GM10266 (cell line): Measurements from ENCODE around the gene SH3BP2.
"Not testable (repeated sequence)": the region's sequence is repeated elsewhere in the genome, so short reads cannot be mapped to it uniquely, and the experiment has no call there.

Experiments
- DNase-seq: peaks from one replicate; pipeline ENCODE4 v3.0.0; 2012; ENCODE audit errors: extremely low spot score
- TF ChIP-seq, protein P1 (sequence below): IDR thresholded peaks from 2 replicates; pipeline ENCODE4 v1.5.1; 2012; ENCODE audit warnings: mild to moderate bottlenecking, low read depth; ENCODE audit not compliant: control insufficient read depth, insufficient read depth; ENCODE audit errors: missing control alignments

The SH3BP2 gene

DNA sequence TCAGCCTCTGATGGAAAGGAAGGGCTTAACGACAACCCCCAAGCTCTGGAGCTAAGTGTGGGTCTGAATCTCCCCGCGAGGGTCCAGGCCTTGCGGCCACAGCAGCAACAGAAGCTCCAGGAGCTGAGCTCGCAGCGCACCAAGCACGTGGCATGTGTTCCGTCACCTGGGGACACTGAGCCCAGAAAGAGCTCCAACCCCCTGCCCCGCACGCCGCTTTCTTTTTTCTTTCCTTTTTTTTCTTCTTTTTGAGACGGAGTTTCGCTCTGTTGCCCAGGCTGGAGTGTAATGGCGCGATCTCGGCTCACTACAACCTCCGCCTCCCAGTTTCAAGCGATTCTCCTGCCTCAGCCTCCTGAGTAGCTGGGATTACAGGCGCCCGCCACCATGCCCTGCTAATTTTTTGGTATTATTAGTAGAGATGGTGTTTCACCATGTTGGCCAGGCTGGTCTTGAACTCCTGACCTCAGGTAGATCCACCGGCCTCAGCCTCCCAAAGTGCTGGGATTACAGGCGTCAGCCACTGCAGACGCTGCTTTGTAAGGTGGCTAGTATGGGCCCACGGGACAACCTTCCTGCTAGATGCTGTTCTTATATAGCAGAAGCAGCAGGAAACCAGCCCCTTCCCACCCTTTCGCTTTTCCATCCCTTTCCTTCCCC, 36.1 kb upstream of the SH3BP2 start:
- TF ChIP-seq, protein P1, sequence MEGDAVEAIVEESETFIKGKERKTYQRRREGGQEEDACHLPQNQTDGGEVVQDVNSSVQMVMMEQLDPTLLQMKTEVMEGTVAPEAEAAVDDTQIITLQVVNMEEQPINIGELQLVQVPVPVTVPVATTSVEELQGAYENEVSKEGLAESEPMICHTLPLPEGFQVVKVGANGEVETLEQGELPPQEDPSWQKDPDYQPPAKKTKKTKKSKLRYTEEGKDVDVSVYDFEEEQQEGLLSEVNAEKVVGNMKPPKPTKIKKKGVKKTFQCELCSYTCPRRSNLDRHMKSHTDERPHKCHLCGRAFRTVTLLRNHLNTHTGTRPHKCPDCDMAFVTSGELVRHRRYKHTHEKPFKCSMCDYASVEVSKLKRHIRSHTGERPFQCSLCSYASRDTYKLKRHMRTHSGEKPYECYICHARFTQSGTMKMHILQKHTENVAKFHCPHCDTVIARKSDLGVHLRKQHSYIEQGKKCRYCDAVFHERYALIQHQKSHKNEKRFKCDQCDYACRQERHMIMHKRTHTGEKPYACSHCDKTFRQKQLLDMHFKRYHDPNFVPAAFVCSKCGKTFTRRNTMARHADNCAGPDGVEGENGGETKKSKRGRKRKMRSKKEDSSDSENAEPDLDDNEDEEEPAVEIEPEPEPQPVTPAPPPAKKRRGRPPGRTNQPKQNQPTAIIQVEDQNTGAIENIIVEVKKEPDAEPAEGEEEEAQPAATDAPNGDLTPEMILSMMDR, result no peak
- DNase-seq, result peak; percentile 47

DNA sequence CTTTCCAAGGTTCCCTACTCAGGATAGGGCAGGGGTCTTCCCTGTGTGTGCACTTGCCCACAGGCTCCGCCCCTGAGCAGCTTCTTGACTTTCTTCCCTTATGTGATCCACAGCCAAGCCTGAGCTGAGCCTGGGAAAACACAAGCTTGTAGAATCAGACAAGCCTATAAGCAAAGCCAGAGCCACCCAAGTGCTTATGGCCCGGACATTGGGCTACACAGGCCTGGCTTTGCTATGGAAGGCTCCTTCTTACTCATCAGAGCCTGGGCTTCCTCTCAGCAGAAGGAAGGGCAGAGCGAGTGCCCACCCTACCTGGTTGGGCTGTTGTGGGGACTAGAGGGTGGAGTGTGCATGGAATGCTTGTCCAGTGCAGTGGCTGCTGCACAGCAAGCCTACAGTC, 35.5 kb upstream of the SH3BP2 start:
- no peak for DNase-seq

DNA sequence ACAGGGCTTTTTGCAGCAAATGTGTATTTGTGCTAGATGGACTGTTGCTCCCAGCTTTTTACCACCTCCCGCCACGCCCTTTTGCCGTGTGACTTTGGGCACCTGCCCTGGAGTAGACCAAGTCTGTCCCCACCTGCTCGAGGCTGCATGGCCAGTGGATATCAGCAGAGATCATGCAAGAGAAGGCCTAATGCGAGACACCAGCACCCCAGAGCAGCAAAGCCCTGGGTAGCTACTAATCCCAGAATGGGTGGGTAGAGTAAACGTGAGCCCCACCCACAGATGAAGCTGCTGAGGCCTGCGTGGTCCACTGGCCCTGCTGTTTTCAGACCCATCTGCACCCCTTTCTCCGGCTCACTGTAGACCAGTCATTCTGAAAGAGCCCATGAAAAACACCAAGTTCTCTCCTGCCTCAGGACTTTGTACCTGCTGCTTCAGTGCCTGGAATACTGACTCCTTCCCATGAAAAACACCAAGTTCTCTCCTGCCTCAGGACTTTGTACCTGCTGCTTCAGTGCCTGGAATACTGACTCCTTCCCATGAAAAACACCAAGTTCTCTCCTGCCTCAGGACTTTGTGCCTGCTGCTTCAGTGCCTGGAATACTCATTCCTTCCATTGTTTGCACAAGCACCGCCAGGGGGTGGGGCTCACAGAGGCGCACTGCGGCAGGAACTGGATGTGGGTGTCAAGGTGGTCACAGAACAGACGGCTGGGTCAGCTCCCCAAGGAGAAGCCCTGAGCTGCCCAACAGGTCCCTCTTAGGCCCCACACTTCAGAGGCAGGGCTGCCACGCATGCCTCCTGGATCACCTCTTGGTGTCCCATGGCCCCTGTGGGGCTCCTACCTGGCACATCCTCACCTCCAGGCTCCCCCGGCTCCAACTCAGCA, 31.6 kb upstream of the SH3BP2 start:
- TF ChIP-seq, protein P1, result no peak
- DNase-seq, result peak; percentile 37

More for the DNA sequence above, 35.5 kb upstream of the SH3BP2 start:
- TF ChIP-seq, protein P1, result no peak

DNA sequence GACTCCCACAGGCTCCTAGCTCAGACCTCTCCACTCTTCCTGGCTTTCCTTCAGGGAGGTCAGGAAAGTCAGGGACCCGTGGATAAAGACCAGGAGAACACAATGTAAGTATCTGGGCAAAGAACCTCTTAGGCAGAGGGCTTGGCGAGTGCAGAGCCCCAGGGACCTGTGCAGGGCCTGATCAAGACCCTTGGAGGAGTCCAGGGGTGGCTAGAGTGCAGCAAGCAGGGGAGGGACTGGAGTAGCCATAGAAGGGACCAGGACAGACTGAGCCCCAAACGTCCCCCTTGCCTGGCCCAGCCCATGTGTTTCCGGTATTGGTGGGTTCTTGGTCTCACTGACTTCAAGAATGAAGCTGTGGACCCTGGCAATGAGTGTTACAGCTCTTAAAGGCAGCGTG, 30.8 kb upstream of the SH3BP2 start:
- peak; percentile 13 for DNase-seq

GRCh38 chr4:2762486-2763370, 30.2 kb upstream of the SH3BP2 start:
- not testable (repeated sequence) for DNase-seq

More for the DNA sequence above, 30.8 kb upstream of the SH3BP2 start:
- TF ChIP-seq, protein P1, result no peak

- DNase-seq, result peak; percentile 44
- TF ChIP-seq, protein P1, result no peak
Measured at GRCh38 chr4:2763511-2763967, 29.3 kb upstream of the SH3BP2 start.

GRCh38 chr4:2765832-2766526, 26.9 kb upstream of the SH3BP2 start:
- TF ChIP-seq, protein P1, result no peak
- no peak for DNase-seq
